Measurements from ENCODE around the gene SELP.

GRCh38 chr1:169563019-169563615 is 66.8 kb downstream of the SELP start:
- TF ChIP-seq POLR2AphosphoS5 (IDR thresholded peaks at IDR 0.05; ENCODE audit: low read depth, low read length) (no peak), ZBTB33 (IDR thresholded peaks at IDR 0.05; ENCODE audit: borderline replicate concordance, low read depth) (no peak)

Data from SK-N-SH (cell line).